DMS79 (cell line): ENCODE measurements around the gene JAM3.

Experiments used
- DNase-seq: peaks from one replicate; lab custom pipeline; 2025; lab: John Stamatoyannopoulos, UW

The JAM3 gene

DNA sequence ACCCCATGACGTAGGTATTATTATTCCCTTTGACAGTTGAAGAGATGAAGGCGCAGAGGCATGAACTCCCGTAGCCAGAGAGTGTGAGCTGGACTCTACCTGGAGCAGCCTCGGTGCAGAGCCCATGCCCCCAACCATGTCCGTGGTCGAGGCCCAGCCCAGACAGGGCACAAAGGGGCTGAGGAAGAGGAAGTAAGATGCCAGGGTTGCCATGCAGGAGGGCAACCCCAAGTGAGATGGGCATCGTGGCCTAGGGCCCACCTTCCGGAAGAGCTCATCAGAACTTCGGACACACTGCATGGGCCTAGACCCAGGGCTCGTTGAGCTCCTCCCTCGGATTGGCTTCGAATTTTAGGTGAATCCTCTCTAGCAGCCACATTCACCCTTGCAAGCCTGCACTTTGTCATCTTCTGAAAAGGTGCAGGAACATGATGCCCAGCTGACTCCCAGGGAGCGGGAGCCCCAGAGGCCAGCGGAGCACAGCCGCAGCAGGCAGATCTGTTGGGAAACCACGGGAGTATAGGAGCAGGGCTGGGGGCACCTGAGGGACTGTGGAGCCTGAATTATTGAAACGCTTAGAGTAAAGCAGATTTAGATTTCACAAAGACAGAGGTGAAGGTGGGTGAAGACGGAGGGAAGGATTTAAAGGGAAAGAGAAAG is 29.0 kb upstream of the JAM3 start:
- DNase-seq, result no peak

GRCh38 chr11:134040386-134041302 is 28.2 kb upstream of the JAM3 start:
- DNase-seq, result no peak

- DNase-seq, result no peak
Measured at GRCh38 chr11:134041349-134041748, 27.5 kb upstream of the JAM3 start.

DNA sequence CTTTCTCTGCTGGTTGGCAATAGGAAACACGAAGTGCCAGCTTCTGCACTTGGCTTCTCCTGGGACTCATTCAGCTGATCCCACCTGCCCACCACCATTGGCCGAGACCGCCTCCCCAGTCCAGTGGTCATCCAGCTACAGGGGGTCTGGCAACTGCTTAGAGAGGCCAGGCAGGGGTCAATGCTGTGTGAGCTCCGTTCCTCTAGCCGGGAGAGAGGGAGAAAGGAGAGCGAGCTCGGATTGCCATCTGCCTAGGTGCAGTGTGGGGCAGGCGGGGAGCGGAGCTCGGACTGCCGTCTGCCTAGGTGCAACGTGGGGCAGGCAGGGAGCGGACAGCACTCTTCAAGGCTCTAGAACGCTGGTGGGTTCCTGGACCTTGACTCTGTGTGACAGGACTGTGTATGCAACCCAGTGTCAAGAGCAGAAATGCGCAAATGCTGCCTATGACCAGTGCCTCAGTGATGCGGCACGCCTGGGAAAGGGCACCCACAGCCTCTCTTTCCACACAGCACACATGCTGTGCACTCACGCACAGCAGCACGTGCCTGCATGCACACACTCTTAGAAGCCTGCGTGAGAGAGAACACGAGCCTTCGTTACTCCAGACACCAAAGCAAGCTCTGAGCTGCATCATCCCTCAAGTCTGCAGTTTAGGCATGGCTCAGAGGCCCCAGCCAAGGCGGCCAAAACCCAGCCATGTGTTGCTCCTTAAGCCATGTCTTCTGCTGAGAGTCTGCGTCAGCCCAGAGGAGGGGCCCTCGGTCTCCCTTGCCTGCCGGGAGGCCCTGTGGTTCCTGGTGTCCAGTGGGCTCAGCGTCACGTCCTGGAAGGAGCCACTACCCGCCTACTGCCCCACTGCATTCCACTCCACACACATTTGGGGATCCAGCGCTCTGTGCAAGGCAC is 26.8 kb upstream of the JAM3 start:
- no peak for DNase-seq

DNA sequence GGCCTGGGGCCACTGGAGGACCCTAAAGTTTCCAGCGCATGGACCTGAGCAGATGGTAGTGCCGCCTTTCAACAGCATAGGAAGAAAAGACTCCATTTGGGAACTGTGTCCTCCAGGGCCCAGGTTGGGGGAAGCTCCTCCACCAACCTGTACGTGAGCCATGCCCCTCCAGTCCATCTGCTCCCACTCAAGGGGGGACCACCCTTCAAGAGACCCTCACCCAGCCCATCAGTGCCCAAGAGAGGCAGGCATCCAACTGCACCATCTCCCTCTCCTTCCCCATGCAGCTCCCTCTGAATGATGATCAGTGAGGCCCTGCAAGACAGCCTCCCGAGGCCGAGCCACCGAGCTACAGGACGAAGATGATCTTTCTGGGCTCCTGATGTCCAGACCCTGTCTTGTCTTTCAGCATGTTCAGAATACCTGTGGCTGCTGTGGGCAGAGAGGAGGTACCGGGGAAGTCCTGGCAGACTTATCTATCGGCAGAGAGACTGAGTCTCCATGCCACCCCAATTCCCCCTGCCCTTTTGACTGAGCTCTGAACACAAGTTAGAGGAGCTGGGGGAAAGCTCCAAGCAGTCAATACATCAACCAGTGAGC is 25.0 kb upstream of the JAM3 start:
- DNase-seq, result no peak

DNA sequence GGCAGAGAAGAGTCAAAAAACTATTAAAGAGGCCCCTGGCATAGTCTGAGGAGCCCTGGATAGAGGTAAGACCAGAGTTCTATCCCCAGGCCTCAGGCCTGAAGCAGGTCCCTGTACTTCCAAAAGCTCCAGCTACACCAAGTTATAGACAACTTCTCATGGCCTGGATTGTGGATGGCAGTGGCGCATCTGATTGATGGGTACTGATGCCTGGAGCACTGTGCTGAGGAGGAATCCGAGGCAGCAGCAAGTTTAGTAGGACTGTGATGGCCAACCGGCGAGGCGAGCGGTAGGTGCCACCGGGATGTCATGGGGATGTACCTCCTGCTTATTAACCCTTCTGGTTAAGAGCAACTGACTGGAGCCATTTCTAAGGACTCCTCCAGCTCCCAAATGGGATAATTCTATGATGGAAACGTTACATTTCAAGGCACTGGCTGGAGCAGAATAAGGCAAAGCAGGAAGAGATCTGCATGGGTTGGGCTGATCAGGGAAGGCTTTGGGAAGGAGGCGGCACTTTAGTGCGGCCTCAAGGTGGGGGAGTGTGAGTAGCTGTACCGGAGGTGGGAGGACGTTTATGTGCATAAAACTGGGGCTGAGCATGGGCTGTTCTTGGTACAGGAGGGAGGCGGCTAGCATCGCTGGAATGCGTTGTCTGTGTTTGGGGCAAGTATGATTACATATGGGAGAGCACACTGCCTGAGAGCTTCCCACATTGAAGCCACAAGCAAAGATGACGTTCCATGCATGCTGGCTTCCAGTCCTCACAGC is 24.2 kb upstream of the JAM3 start:
- DNase-seq, result no peak

DNA sequence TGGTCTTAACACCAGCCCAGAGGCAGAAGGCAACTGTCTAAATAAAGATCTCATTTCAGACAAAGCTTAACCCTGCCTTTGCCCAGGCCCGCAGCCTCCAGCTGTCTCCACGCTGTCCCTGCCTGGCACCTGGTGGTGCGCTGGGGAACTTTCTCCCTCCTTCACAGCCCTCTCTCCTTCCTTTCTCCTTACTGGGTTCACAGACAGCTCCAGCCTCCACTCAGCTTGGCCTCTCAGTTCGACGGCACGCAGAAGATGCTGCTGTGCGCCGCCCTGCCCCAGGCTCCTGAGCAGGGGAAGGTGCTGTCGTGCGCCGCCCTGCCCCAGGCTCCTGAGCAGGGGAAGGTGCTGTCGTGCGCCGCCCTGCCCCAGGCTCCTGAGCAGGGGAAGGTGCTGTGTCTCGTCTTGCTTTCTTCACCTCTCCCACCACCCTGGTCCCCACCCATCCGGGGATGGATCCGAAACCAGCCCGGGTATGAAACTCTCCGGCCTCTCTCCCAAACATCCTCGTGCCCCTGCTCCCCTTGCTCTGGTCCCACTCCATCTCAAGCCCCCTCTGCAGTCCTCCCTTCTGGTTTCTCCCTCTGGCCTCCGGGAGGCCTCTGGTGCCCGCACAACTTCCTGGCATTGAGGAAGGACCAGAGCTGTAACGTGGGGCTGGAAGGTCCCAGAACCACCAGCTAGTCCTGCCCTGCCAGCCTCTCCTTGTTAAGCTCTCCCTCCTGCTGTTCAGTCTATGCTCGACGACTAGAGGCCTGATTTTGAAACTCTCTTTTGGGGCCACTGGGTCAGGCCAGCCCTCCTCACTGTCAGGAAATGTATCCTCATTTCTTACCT is 22.9 kb upstream of the JAM3 start:
- peak; percentile 31 for DNase-seq

DNA sequence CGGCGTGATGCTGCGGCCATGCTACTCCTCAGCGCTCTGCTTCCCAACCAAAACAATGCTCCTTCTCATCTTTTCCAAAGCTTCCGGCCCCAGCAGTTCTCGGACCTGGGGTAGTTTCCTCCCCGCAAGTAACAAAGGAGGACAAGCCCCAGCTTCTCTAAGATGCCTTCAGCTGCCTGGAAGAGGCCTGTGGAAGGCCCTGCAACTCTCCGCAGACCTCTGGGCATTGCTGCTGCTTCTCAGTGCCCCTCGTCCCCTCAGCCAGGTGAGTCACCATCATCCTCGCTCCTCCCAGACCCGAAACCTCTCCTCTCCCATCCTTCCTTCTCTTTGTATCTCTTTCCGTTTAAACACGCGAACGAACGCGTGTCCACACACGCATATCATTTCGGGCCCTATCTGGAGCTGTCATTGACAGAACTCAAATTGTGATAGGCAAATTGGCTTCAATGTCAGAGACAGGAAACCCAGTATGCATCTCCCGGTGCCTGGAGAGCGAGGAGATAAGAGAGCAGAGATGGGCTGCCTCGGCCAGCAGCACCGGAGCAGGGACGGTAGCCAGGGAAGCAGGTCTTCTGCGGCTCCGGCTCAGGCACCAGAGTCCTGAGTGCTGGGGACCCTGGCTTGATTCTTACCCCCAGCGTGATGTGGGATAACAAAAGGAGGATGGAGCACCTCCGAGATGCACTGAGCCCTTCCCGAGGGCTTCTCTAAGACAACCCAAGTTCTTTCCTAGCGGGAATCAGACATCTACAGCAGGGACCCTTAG is 22.0 kb upstream of the JAM3 start:
- no peak for DNase-seq

- no peak for DNase-seq
Measured at GRCh38 chr11:134047586-134047999, 21.3 kb upstream of the JAM3 start.

- DNase-seq, result no peak
Measured at GRCh38 chr11:134048028-134048427, 20.8 kb upstream of the JAM3 start.

- DNase-seq, result no peak
Measured at GRCh38 chr11:134049303-134049702, 19.6 kb upstream of the JAM3 start.

DNA sequence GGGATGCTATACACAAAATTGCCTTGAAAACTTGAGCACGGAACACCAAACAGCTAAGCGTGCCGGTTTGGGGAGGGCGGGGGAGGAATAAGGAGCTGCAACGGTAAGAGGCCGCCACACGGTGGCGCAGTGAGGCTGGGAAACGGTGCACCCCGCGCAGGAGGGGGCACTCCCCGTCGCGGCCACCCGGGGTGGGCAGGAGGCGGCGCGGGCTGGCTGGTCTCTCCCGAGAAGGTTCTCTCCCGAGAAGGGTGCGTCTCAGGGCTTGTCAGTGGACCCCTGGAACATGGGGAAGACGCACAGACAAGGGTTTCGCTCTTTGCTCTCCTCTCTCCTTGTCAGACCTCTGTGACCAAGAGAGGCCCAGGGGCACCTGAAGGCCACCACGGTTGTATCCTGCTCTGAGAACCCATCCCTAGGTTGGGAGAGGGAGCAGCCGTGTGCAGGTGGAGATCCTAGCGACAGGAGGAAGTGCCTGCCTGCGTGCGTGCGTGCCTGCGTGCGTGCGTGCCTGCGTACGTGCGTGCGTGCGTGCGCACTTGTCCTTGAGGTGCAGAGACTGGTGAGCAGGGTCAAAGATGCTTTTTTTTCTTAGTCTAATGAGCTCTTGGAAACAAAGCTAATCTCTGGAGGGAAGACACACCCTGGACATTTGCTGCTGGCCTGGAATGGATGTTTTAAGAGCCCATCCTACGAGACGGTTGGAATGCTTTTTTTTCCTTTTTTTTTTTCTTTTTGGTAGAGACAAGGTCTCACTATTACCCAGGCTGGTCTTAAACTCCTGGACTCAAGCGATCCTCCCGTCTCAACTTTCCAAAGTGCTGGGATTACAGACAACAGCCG is 18.1 kb upstream of the JAM3 start:
- peak; percentile 33 for DNase-seq

- DNase-seq, result no peak
Measured at GRCh38 chr11:134052395-134052987, 16.4 kb upstream of the JAM3 start.

GRCh38 chr11:134052988-134053945 is 15.6 kb upstream of the JAM3 start:
- no peak for DNase-seq

DNA sequence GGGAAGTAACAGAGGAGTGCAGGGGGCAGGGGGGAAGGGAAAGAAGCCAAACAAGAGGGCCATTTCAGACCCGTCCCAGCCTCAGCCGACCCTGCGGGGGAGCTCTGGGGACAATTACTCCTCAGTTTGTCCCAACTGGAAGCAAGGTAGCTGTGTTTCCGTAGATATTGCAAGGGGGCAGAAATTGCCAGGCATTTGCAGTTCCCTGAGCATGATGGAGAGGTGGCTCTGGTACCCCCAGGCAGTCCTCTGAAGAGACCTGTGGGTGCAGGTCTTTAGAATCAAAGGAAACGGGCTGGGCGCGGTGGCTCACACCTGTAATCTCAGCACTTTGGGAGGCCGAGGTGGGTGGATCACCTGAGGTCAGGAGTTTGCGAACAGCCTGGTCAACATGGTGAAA is 13.8 kb upstream of the JAM3 start:
- no peak for DNase-seq

DNA sequence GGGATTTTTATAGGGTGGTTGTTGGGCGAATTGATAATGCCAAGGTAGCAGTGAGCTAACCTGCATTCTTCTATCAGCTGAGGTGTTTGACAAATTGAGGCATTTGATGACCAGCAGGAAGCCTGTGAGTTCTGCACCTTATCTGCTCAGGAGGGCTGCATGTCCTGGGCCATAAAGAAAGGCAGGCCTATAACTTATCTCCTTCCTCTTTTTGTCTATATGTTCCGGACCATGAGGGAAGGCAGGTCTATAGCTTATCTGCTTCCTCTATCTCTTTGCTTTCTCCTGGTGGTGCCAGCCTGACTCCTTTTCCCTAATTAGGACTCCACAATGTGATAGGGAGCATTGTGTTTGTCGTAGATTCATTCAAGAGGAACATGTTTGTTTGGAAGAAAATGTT is 8.6 kb upstream of the JAM3 start:
- no peak for DNase-seq
